RWPE2 (cell line): Measurements from ENCODE around the gene FXYD6.

ENCODE experiments used
- ATAC-seq: fragments of 200-7000 bp; cut with Tn5 transposase; 3 replicates; pipeline ENCODE4 v1.9.1; 2021; ENCODE audit warnings: low read depth
- DNase-seq: peaks from one replicate; pipeline ENCODE4 v3.0.0-alpha.2; 2020; ENCODE audit warnings: low spot score
- H3K27ac ChIP-seq: fragments of 450-650 bp; 2 replicates; pipeline ENCODE4 v1.5.1; 2017; ENCODE audit warnings: mild to moderate bottlenecking; ENCODE audit not compliant: poor library complexity, severe bottlenecking
- H3K27me3 ChIP-seq: fragments of 250-450 bp; sonication (Bioruptor Pico); 2 replicates; pipeline ENCODE4 v1.5.1; 2021; ENCODE audit warnings: mild to moderate bottlenecking, moderate library complexity; ENCODE audit not compliant: insufficient read depth, poor library complexity, severe bottlenecking
- H3K36me3 ChIP-seq: fragments of 250-450 bp; sonication (Bioruptor Pico); 2 replicates; pipeline ENCODE4 v1.5.1; 2020; ENCODE audit warnings: low read depth, mild to moderate bottlenecking, moderate library complexity
- H3K4me1 ChIP-seq: fragments of 250-450 bp; sonication (Bioruptor Pico); 2 replicates; pipeline ENCODE4 v1.5.1; 2021; ENCODE audit warnings: mild to moderate bottlenecking, moderate library complexity; ENCODE audit not compliant: insufficient read depth, poor library complexity, severe bottlenecking
- H3K4me3 ChIP-seq: fragments of 250-450 bp; sonication (Bioruptor Pico); 2 replicates; pipeline ENCODE4 v1.5.1; 2021; ENCODE audit warnings: mild to moderate bottlenecking, moderate library complexity; ENCODE audit not compliant: severe bottlenecking
- H3K9me3 ChIP-seq: fragments of 250-450 bp; sonication (Bioruptor Pico); 2 replicates; pipeline ENCODE4 v1.5.1; 2021; ENCODE audit warnings: mild to moderate bottlenecking, moderate library complexity; ENCODE audit not compliant: severe bottlenecking
- TF ChIP-seq, protein P1 (sequence below): fragments of 450-650 bp; IDR thresholded peaks from one replicate; pipeline ENCODE4 v1.5.1; 2017; ENCODE audit warnings: mild to moderate bottlenecking, moderate library complexity; ENCODE audit not compliant: poor library complexity, severe bottlenecking

Gene FXYD6

DNA sequence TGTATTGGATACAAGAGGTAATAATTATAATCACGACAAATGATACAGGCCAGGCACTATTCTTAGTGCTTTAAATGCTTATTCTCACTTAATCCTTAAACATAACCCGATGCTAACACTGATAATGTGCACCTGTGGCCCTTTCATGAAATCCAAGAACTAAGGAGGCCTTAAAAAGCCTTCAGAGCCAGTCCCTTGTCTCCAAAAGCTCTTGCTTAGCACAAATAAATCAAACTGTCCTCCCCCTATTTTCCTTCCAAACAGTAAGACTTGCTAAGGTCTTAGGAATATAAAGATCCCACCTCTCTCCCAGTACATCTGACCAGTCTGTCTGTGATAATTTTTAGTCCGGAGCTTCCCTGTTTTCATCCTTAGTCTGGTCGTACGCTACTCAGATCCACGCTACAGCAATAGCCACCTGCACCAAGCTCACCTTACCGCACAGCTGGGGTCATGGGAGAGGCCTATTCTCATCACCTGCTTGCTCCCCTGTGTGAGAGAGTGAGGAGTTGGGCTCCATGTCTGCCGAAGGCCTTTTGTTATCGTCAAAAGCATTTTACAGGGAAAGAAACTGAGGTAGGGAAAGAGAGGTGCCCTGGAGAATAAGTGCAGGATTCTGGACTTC lies 16.9 kb downstream of the FXYD6 start:
- DNase-seq = no peak
- Histone ChIP-seq H3K27me3 (no peaks in the 10 kb centered on the region), H3K36me3 (no peaks in the 10 kb centered on the region), H3K9me3 (no peaks in the 10 kb centered on the region), H3K4me1 (no peaks in the 10 kb centered on the region), H3K27ac (no peak overlapping the region), H3K4me3 (no peak overlapping the region)
- no peak for ATAC-seq
- TF ChIP-seq, protein P1, sequence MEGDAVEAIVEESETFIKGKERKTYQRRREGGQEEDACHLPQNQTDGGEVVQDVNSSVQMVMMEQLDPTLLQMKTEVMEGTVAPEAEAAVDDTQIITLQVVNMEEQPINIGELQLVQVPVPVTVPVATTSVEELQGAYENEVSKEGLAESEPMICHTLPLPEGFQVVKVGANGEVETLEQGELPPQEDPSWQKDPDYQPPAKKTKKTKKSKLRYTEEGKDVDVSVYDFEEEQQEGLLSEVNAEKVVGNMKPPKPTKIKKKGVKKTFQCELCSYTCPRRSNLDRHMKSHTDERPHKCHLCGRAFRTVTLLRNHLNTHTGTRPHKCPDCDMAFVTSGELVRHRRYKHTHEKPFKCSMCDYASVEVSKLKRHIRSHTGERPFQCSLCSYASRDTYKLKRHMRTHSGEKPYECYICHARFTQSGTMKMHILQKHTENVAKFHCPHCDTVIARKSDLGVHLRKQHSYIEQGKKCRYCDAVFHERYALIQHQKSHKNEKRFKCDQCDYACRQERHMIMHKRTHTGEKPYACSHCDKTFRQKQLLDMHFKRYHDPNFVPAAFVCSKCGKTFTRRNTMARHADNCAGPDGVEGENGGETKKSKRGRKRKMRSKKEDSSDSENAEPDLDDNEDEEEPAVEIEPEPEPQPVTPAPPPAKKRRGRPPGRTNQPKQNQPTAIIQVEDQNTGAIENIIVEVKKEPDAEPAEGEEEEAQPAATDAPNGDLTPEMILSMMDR = no peak

DNA sequence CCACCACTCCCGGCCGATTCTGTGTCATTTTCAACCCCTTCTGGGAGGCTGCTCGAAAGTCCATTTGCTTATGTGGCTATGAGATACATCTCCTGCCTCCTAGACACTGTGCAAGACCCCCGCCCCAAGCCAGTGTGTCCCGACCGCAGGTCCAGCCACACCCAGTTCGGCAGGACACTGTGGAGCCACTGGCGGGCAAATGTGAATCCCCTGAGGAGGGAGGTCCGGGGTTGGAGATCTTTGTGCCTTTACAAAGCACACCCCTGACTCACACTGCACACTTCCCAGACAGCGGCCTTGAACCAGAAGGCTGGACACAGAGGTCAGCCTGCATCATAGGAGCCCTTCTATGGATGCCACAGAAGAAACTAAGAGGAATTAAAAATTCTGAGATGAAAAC lies 17.4 kb downstream of the FXYD6 start:
- TF ChIP-seq, protein P1 = no peak
- H3K27ac ChIP-seq = no peak overlapping the region
- H3K36me3 ChIP-seq = no peaks in the 10 kb centered on the region
- H3K4me1 ChIP-seq = no peaks in the 10 kb centered on the region
- H3K27me3 ChIP-seq = no peaks in the 10 kb centered on the region
- peaks cover 1% of the 10 kb centered on the region for H3K9me3 ChIP-seq
- DNase-seq = no peak
- ATAC-seq = no peak
- H3K4me3 ChIP-seq = no peak overlapping the region

DNA sequence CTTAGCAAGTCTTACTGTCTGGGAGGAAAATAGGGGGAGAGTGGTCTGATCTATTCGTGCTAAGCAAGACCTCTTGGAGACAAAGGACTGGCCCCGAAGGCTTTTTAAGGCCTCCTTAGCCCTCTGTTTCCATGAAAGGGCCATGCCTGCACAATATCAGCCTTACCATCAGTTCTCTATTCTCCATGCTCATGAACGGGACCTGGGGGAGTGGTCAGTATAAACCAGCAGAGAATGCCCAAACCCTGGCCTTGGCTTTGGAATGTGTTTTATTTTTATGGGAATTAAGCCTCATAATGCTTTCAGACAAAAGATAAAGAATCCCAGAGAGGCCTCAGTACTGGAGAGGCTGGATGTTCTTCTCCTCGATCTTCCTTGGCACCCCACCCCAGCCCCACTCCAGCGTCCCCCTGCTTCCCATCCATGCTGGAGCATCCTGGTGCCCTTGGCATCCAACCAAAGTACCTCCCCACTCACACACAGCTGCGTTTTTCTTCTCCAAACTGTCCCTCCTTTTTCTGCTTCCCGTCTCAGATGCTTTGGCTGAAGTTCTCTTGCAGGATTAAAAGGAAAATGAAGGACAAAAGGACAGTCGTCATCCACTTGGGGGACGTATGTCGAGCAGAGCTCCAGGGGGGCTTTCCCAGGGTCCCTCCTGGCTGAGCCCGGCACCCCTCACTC lies 18.6 kb downstream of the FXYD6 start:
- no peak for DNase-seq
- TF ChIP-seq, protein P1 = no peak
- no peaks in the 10 kb centered on the region for H3K4me1 ChIP-seq
- ATAC-seq = no peak
- H3K36me3 ChIP-seq = no peaks in the 10 kb centered on the region
- H3K27ac ChIP-seq = no peak overlapping the region
- peaks cover 2% of the 10 kb centered on the region for H3K9me3 ChIP-seq
- H3K4me3 ChIP-seq = no peak overlapping the region
- no peaks in the 10 kb centered on the region for H3K27me3 ChIP-seq

DNA sequence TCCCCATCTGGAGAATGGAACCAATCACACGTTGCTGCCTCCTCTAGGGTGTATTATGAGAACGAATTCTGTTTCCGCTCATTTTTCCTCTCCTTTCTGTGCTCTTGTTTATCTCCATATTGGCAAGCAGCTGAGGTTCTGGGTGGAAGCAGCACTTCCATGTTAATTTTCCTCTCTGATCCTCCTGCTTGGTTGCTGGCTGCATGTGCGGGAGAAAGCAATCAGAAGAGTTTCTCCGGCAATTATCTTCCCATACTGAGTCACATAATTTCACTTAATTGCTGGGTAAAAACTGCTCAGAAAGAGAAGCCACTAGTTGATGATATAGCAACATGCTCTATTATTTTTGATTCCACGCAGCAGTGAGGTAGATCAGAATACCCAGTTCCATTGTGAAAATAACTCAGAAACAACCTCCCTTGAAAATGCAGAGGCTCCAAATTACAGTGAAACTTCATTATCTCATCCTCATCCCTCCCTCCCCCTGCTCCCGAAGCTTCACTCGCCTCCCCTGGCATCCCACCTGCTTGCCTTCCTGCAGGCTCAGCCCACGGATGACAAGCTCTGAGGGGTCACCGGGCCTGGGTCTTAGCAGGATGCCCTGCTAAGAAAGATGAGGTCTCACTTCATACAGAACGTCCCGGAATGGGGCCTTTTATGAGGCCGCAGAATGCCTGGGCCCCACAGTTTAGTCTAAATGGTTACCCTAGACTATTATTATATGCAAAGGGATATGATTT lies 20.4 kb downstream of the FXYD6 start:
- TF ChIP-seq, protein P1 = no peak
- no peak for ATAC-seq
- H3K4me3 ChIP-seq = no peak overlapping the region
- no peak overlapping the region for H3K27ac ChIP-seq
- H3K9me3 ChIP-seq = peaks cover 2% of the 10 kb centered on the region
- H3K36me3 ChIP-seq = no peaks in the 10 kb centered on the region
- no peaks in the 10 kb centered on the region for H3K4me1 ChIP-seq
- no peaks in the 10 kb centered on the region for H3K27me3 ChIP-seq
- DNase-seq = no peak
